NCI-H345 treated with DMSO at 0.1 percent for 48 hours (cell line): Measurements from ENCODE around the gene DCXR.
A peak's percentile ranks its signal among the peaks of the same experiment; 100 is the strongest.

Source experiments
- DNase-seq: peaks from one replicate; lab custom pipeline; 2025; ENCODE audit not compliant: unreplicated experiment; lab: John Stamatoyannopoulos, UW

Gene DCXR

GRCh38 chr17:82073446-82073845, 35.9 kb upstream of the DCXR start:
- DNase-seq: no peak

DNA sequence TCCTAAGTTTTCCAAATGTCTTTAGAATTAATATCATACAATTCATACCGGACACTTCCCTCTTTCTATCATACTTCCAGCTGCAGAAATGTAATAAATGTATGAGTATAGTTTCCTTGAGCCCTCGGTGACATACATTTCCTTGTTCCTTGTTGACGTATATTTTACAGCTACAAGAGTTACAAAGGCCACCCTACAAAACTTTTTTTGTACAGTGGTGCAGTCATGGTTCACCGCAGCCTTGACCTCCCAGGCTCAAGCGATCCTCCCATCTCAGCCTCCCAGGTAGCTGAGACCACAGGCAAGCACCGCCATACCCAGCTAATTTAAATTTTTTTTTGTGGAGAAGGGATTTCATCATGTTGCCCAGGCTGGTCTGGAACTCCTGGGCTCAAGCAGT, 35.3 kb upstream of the DCXR start:
- DNase-seq: no peak

DNA sequence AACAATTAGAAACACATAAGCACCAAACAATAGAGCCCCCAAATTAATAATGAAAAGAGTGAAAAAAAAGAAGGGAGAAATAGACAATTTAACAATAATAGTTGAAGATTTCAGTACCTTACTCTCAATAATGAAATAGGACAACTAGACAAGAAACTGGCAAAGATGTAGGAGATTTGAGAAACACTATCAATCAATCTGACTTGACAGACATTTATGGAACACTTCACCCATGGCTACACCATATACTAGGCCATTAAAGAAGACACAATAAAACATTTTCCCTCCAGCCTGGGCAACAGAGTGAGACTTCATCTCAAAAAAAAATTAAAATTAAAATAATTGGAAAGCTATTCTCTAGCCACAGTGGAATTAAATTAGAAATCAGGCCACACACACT, 33.1 kb upstream of the DCXR start:
- no peak for DNase-seq

- peak; percentile 29 for DNase-seq
These were observed 28.3 kb upstream of the DCXR start, which contains the start of gene DUS1L for GRCh38 chr17:82065638-82066303. Gene DUS1L (minus strand): TSS chr17:82065804. CDS start chr17:82065059, 745 bp downstream.

DNA sequence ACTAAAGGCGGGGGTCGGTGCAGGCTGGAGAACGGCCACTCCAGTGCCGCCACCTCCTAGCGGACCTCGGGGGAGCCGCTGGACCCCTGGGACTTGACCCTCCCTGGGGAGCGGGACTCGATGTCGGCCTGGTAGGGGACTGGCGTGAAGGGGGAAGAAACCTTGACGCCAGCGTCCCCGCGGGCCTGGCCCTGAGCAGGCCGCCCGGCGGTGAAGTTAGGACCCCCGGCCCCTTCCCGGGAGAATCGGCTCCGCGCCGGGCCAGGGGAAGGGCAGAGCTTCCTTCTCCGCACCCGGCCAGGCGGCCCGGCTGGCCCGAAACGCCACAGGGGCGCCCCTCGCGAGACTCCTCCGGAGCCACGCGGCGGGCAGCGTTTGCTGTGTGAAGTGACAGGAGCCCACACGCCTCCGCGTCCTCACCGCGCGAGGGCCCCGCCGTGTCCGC, 27.7 kb upstream of the DCXR start:
- DNase-seq: no peak

DNA sequence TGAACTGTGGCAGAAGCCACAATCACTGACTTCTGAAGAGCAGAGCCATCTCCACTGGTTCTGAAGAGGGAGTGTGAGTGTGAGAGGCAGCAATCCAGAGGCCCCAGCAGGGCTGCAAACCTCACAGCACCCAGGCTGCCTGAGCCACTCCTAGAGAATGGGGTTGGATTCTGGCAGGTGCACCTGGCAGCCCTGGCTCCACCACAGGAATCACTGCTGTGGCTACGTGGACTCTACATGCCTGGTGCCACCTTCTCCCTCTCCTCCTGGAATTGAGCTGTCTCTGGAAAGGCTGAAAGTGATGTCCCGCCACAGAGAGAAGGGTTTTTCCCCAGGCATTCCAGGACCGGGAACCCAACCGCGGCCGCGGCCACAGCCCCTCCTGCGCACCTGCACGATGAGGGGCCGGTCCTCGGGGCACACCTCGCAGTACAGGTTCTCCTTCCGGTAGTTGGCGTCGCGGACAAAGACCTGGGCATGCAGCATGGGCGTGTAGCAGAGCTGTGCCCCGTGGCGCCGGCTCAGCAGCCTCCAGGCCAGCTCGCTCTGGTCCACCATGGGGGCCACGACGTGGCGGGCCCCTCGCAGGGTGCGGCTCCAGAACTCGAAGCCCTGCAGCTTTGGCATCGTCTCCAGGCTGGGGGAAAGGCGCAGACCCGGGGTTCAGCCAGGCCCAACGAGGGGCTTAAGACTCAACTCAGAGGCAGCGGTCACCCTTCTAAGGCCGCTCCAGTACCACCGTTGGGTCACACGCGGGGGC, 27.1 kb upstream of the DCXR start:
- no peak for DNase-seq

- no peak for DNase-seq
These were observed 26.2 kb upstream of the DCXR start for GRCh38 chr17:82063424-82064415.

DNA sequence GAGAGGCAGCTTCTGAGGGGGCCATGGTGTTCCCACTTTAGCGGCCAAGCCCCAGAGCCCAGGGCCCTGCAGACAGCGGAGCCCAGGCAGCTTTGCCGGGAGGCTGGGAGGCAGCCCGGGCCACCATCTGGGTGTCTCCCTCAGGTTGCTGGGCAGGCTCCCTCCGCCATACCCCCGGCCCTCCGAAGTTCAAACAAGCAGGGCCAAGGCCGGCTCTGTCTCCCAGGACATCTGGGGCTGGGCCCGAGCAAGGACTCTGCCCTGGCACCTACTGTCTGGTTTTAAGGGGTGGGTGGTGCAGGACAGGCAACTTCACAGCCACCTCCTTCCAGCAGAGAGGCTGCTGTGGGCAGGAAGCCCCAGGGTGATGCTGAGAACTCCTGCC, 25.5 kb upstream of the DCXR start:
- DNase-seq: no peak

DNA sequence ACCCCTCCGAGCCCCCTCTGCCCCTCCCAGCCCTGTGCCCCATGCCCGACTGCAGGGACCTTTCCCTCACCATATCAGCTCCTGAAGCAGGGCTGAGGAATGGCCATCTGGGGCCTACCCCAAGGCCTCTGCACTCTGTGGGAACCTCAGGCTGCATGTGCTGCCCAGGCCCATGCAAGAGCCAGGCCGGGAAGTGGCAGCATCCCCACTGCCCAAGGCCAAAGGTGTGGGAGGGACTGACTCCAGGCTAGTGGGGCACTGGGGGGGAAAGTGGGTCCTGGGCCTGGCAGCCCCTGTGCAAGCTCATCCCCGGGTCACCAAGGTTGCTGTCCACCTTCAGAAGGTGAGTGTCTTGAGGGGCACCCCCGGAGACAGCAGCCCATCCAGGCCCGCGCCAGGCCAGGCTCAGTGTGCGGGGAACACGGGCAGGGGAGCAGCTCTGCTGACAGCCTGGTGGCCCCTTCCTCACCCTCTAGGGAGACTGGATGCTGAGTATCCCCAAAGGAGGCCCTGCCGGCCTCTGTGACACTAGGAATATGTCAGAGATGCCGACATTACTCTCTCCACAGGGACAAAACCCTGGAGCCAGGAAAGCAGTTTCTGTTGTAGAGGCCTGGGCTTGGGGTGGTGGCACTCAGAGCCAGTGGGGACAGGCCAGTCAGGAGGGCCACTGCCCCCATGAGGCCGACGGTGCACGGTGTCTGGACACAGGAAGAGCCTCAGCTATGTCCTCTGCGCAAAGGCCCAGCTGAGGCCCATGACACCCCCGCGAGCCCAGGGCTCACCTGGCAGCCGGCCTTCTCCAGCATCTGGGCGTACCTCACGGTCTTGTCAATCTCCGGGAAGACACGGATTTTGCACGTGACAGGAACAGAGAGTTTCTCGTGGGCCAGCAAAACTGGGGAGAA, 24.8 kb upstream of the DCXR start:
- DNase-seq: no peak

GRCh38 chr17:82061047-82061925, 23.8 kb upstream of the DCXR start:
- DNase-seq: no peak

GRCh38 chr17:82060614-82061013, 23.1 kb upstream of the DCXR start:
- no peak for DNase-seq

GRCh38 chr17:82060001-82060380, 22.5 kb upstream of the DCXR start:
- DNase-seq: no peak

- DNase-seq: no peak
These were observed 21.9 kb upstream of the DCXR start for GRCh38 chr17:82059272-82060000.

DNA sequence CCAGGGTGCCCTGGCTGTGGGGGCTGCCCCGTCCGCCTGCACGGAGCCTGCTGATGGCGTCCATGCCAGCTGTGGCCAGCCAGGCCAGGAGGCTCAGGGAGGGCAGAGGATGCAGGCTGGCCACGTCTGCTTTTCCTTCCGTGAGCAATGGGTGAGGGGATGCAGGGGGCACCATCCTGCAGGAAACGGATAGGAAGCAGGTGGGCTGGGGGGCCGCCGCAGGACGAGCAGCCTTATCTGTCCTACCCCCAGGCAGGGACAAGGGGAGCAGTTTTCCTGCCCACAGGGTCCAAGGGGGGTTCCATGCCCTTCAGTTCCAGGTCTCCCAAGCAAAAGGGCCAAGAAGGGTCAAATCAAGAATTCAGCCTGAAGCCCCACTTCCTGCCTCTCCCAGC, 21.4 kb upstream of the DCXR start:
- no peak for DNase-seq

DNA sequence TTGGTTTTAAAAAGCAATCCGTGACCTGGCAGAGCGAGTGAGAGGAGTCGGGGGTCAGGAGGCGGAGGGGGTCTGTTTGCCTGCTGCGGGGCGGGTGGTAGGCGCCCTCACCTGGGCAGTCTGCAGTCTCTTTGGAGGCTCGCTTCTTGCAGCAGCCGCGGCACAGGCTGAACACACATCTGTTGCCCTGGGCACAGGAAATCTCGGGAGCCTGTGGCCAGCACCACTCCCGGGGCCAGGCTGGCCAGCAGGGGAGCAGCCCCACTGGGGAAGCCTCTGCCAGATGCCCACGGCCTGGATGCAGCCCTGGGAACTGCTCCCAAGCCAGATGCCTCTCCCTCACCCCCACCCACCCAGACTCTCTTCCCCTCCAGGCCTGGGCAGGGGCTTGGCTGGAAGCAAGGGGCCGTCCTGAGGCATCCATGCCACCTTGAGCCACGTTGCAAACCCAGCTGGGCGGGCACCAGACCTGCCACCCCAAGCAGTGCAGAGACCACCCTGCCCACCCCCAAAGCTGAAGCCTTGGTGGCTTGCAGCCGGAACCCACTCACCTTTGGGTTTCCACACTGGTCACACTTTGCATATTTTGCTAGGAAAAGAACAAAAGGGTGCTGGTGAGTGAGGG, 20.8 kb upstream of the DCXR start:
- no peak for DNase-seq

DNA sequence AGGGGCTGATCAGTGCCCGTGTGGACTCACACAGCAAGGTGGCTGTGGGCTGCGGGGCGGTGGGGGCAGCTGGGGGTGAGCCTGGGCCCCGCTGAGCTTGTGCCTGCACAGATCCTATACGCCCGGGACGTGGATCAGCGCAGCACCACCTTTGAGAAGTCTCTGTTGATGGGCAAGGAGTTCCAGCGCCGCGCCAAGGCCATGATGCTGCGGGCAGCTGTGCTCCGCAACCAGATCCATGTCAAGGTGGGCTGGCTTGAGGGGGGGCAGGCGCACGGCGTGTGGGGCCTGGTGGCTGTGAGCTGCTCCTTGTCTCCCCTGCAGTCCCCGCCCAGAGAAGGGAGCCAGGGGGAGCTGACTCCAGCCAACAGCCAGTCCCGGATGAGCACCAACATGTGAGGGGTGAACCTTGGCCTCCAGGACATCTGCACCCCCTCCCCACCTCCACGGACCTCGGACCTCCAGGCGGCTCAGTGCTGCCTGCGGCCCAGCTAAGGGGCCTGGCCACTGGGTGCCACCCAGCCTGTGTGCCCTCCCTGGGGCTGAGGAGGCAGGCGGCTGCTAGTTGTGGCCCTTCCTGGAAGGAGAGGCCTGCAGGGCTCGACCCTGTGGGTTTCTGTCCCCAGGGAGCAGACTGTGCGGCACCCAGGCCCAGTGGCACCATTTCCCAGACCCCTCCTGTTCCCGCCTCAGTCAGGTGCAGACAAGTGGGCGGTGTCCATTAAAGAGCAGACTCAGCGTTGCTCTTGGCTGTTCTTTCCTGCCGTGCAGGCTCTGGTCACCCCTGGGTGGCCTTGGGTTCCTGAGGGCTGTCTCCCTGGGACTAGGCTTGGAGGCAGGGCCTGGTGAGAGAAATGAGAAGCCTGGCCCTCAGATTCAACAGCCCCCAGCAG, 19.5 kb upstream of the DCXR start:
- no peak for DNase-seq

DNA sequence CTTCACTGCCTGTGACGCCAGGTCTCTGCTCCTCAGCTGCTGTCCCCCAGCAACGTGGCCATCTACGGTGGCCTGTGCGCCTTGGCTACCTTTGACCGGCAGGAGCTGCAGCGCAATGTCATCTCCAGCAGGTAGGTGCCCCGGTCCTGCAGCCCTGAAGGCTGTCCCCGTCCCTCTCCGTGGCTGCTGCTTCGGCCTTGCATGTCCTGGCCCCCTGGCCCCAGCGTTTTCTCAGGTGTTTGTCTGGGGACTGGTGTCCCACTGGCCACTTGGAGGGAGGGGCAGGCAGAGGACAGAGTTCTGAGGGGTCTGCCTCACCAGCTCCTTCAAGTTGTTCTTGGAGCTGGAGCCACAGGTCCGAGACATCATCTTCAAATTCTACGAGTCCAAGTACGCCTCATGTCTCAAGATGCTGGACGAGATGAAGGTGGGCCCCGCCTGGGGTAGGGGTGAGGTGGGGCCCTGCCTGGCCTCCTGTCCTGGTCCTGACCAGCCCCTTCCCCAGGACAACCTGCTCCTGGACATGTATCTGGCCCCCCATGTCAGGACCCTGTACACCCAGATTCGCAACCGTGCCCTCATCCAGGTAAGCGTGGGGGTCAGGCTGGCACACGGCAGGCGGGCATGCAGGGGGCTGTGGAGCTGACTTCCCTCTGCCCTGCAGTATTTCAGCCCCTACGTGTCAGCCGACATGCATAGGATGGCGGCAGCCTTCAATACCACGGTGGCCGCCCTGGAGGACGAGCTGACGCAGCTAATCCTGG, 18.6 kb upstream of the DCXR start:
- DNase-seq: no peak
